Measurements from ENCODE around the gene PDE1C. TPM values are rescaled to one million over a fixed set of nuclear protein-coding genes. Genes with fewer than 3 reads are reported as not detected.

The PDE1C gene
- total and polyA plus RNA-seq, 8 donors, result 2.9 to 54.2 (median 5.9) TPM

DNA sequence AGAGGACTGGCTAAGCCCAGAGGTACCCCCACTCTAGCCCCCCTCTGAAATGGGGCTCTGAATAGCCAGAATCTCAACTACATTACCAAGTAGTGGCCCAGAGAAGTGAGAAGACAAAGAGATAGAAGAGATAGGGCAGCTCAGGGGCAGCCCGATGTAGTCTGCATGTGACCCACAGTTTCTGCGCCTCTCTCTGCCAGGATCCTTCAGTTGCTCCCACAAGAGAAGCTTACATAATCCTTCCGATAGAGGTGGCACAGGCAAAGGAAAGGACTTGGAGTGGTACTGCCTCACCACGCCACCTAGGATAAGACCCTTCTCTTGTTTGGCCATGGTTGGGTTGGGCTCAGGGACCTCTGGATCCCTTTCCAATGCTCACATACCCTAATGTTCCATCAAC, 5.4 kb upstream of the PDE1C start:
- H3K36me3 ChIP-seq, result no peaks in the 10 kb centered on the region
- intact Hi-C loops (cut with DNase I; ENCODE audit: low total_unique reads), result no loop called here
- H3K27me3 ChIP-seq, result peaks cover 0 to 34% (median 5%) of the 10 kb centered on the region in 3 donors
- H3K4me3 ChIP-seq, result no peak overlapping the region
- DNase-seq, result no peak
- no peaks in the 10 kb centered on the region for H3K9me3 ChIP-seq
- WGBS, 5 donors, result 86 to 92% (median 88%) methylated on average over 4 of the region's 4 CpGs
- H3K27ac ChIP-seq, result no peak overlapping the region
- peaks cover 0 to 16% (median 8%) of the 10 kb centered on the region in 4 donors for H3K4me1 ChIP-seq
- TF ChIP-seq EP300 (IDR thresholded peaks at IDR 0.05) (no peak), POLR2A (IDR thresholded peaks at IDR 0.05) (no peak), POLR2AphosphoS5 (IDR thresholded peaks at IDR 0.05) (no peak)
- TF ChIP-seq, protein P1, sequence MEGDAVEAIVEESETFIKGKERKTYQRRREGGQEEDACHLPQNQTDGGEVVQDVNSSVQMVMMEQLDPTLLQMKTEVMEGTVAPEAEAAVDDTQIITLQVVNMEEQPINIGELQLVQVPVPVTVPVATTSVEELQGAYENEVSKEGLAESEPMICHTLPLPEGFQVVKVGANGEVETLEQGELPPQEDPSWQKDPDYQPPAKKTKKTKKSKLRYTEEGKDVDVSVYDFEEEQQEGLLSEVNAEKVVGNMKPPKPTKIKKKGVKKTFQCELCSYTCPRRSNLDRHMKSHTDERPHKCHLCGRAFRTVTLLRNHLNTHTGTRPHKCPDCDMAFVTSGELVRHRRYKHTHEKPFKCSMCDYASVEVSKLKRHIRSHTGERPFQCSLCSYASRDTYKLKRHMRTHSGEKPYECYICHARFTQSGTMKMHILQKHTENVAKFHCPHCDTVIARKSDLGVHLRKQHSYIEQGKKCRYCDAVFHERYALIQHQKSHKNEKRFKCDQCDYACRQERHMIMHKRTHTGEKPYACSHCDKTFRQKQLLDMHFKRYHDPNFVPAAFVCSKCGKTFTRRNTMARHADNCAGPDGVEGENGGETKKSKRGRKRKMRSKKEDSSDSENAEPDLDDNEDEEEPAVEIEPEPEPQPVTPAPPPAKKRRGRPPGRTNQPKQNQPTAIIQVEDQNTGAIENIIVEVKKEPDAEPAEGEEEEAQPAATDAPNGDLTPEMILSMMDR (IDR thresholded peaks at IDR 0.05), result no peak

DNA sequence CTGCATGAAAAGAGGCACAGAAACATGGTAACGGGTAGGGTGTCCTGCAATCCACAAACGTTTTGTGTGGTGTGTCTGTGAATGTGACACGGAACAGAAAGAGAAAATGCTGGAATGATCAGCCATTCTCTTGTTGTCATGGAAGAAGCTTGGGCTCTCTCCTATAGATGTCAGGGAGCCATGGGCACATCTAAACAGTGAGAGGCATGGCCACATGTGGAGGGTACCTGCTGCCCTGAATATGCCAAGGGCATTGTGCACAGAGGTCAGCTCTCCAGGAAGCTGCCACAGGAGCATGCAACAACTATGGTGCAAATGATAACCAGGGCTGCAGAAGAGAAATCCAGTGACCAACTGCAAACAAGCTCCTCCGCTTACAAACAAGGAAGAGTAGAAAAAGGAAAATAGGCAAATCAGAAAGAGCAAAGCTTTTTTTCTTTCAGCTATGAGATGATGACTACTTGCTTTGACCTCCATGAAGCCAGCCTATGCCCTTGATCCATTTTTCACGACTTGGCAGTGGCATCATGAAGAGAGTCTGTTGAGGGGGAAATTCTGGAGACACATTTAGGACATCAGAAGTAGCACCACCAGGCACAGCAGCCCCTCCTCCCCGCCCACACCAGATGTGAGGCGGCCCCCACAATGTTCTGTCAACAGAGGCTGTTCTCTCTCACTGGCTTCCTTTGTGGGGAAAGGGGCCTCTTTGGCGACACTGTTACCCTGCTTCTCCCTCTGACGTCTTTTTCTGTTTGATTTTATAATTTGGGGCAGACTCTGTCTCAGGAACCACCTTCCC, 4.8 kb upstream of the PDE1C start:
- Histone ChIP-seq H3K9me3 (no peaks in the 10 kb centered on the region), H3K27me3 (peaks cover 0 to 41% (median 11%) of the 10 kb centered on the region in 3 donors), H3K4me1 (peaks cover 0 to 22% (median 13%) of the 10 kb centered on the region in 4 donors), H3K4me3 (no peak overlapping the region), H3K36me3 (no peaks in the 10 kb centered on the region), H3K27ac (no peak overlapping the region)
- TF ChIP-seq POLR2A (IDR thresholded peaks at IDR 0.05) (no peak), POLR2AphosphoS5 (IDR thresholded peaks at IDR 0.05) (no peak), EP300 (IDR thresholded peaks at IDR 0.05) (no peak)
- TF ChIP-seq, protein P1 (IDR thresholded peaks at IDR 0.05), result no peak
- intact Hi-C loops (cut with DNase I; ENCODE audit: low total_unique reads), result no loop called here
- 51 to 65% (median 61%) methylated on average over 9 of the region's 9 CpGs for WGBS, 5 donors
- peak in 1 of 2 donors; percentile 47 for DNase-seq

DNA sequence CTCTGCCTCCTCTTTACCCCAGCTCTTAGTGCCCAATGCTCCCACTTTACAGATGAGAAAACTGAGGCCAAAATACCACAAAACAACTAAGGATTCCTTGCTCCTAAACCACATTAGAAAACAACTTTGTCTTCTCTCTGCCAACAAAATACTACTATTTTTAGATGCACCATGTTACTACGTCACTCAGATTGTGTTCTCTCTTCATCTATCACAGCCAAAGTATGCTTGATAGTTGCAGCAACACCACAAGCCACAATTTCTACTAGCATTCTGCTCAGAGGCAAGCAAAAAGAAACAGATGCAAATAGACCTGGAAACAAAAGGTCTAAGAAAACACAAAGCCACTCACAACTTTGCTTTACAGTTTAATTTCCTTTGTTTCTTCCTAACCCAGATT, 3.3 kb upstream of the PDE1C start:
- intact Hi-C loops (cut with DNase I; ENCODE audit: low total_unique reads), result no loop called here
- H3K4me1 ChIP-seq, result peaks cover 0 to 24% (median 14%) of the 10 kb centered on the region in 4 donors
- no peak for DNase-seq
- H3K36me3 ChIP-seq, result no peaks in the 10 kb centered on the region
- WGBS, 5 donors, result 73 to 84% (median 78%) methylated on average over 1 of the region's 1 CpG
- no peak for TF ChIP-seq POLR2AphosphoS5 (IDR thresholded peaks at IDR 0.05)
- no peak for TF ChIP-seq EP300 (IDR thresholded peaks at IDR 0.05)
- TF ChIP-seq, protein P1 (IDR thresholded peaks at IDR 0.05), result no peak
- no peak for TF ChIP-seq POLR2A (IDR thresholded peaks at IDR 0.05)
- peaks cover 0 to 44% (median 15%) of the 10 kb centered on the region in 3 donors for H3K27me3 ChIP-seq
- no peak overlapping the region for H3K27ac ChIP-seq
- H3K9me3 ChIP-seq, result no peaks in the 10 kb centered on the region
- H3K4me3 ChIP-seq, result no peak overlapping the region

DNA sequence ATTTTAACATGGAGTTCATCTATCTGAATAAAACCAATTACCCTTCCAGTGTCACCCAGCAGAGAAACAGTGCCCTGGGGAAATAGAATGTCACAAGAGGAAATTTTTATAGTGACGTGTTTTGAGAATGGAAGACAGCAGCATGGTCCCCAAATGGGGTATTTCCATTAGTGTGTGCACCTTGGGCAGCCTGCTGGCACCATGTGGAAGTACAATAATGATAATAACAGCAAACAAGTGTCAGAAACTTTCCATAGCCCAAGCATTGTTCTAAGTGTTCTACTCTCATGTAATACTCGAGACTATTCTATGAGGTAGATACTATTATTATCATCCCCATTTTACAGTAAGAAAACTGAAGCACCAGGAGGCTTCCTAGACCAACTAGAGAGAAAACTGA, 2.2 kb upstream of the PDE1C start:
- TF ChIP-seq EP300 (IDR thresholded peaks at IDR 0.05), result no peak
- no peak for TF ChIP-seq POLR2A (IDR thresholded peaks at IDR 0.05)
- no peak for TF ChIP-seq POLR2AphosphoS5 (IDR thresholded peaks at IDR 0.05)
- TF ChIP-seq, protein P1 (IDR thresholded peaks at IDR 0.05), result no peak
- 65 to 79% (median 73%) methylated on average over 2 of the region's 2 CpGs for WGBS, 5 donors
- H3K4me1 ChIP-seq, result peaks cover 0 to 24% (median 14%) of the 10 kb centered on the region in 4 donors
- intact Hi-C loops (cut with DNase I; ENCODE audit: low total_unique reads), result no loop called here
- no peaks in the 10 kb centered on the region for H3K36me3 ChIP-seq
- no peaks in the 10 kb centered on the region for H3K9me3 ChIP-seq
- H3K27ac ChIP-seq, result no peak overlapping the region
- H3K27me3 ChIP-seq, result peaks cover 0 to 44% (median 15%) of the 10 kb centered on the region in 3 donors
- no peak overlapping the region for H3K4me3 ChIP-seq
- DNase-seq, result no peak

All from stomach (tissue), 9 donors.